Midbrain (tissue), 1 donor: ENCODE results near the gene ZNF530.

ENCODE experiments used
- DNase-seq: peaks from one replicate; lab custom pipeline; 2025; lab: John Stamatoyannopoulos, UW

Gene ZNF530

GRCh38 chr19:57599761-57600383 lies at the start of gene ZNF530:
ZNF530 (plus strand) TSS chr19:57599885; CDS start chr19:57604346, 4,461 bp downstream.
- DNase-seq: peak; percentile 93

DNA sequence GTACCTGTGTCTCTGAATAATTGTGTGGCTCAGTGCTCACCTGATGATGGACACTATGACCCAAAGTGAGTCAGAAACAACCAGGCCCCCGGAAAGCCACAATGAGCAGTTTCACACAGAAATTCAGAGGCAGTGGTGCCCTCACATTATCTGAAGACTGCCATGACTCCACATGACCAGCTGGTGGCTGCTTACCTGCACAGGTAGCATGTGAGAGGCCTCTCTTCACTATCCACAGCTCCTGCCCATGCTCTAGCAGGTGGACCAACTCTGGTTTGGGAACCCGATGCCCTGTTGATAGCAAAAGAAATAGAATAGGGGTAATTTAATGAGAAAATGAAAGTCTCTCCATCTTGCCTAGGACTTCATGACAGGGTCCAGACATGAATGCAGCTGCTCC lies 47.3 kb upstream of the ZNF530 start:
- no peak for DNase-seq

- DNase-seq: no peak
Observed at GRCh38 chr19:57557659-57558058, 42.0 kb upstream of the ZNF530 start.

DNA sequence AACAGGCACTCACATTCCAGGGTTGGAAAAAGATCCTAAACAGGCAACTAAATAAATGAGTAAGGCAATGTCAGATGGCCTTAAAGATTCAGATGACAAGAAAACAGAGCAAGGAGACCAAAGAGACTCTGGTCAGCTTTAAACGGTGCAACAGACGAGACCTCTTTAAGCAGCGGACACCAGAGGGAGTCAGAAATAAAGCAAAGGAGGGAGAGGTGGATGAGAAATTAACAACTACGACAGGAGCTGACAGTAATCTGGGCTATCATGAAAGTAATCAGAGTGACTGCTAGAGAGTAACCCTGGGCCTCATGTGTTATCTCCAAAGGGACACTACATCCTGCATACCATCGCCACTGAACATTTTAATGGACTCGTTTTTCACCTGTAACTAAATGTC lies 41.2 kb upstream of the ZNF530 start:
- DNase-seq: no peak

DNA sequence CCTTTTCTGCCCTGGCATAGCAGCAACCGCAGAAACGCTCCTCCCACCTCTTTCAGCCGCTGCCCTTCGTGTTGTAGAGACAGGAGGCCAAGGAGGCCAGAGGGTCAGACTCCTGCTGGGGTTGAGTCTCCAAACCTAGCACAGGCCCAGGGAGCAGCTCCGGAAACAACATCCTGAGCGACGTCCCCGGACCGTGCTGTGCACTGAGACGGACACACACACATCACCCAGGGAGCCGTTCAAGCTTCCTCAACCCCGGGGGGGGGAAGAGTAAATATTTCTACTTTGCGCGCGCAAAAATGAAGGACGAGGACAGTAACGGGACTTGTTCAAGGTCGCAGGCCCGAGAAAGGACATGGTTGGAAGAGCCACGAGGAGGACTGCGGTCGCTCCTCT lies 40.7 kb upstream of the ZNF530 start:
- no peak for DNase-seq

GRCh38 chr19:57559404-57560025 lies 40.2 kb upstream of the ZNF530 start, which contains the start of gene ZNF550:
ZNF550 (minus strand) TSS chr19:57559863; CDS start chr19:57559682, 181 bp downstream.
- peak; percentile 87 for DNase-seq

DNA sequence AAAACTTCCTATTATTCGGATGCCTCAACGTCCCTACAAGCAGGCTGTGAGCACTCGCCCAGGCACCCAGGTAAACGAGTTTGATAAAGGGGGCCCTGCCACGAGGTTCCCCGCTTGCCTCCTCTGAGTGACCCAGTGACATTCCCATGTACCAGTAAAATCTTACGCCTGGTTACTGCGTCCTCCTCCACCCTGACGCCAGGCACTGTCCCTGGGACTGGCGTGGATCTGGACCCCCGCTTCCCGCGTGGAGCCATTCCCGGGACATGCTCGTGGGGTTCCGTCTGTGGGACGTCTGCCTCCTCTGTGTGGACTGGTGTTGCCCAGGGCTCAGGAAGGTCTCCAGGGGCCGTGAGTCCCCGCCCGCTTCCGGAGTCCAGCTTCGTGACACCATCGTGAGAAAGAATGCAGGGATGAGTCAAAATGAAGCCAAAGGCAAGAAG lies 39.6 kb upstream of the ZNF530 start:
- no peak for DNase-seq

- DNase-seq: no peak
Observed at GRCh38 chr19:57563547-57563946, 36.1 kb upstream of the ZNF530 start.

DNA sequence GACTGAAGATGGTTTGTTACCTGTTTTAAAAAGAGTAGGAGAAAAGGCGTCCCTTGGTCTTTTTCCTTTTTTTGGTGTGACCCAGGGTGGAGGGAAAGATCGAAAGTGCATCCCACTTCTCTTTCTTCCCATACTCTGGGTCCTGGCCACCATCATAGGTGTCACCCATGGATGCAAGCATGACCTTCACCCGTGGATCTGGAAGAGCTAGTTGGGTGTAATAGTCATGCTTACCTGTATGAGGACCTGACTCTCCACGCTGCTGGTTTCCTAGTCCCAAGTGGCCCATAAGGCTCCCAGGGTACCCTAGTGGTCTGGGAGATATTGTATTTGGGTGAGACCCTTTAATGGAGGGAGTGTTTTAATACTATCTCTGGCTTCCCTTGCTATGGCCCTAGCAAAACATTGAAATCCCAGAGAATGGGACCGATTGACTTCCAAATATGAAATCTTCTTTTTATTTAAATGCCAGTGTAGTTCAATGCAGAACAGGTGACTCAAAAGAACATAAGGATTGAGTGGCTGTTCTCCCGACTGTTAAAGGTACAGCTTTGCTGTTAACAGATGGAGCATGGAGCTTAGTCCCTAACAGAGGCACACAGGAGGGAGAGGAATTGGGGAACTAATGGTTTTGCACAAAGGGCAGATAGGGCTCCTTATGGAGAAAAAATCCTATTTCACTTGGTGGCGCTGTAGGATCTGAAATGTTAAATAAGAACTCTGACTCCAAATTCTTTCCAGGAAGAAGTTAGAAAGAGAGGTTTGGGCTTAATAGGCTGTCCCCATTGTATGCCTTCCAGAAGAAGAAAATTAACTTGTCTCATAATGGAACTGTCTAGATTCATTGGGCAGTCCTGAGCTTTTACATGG lies 33.1 kb upstream of the ZNF530 start:
- no peak for DNase-seq

DNA sequence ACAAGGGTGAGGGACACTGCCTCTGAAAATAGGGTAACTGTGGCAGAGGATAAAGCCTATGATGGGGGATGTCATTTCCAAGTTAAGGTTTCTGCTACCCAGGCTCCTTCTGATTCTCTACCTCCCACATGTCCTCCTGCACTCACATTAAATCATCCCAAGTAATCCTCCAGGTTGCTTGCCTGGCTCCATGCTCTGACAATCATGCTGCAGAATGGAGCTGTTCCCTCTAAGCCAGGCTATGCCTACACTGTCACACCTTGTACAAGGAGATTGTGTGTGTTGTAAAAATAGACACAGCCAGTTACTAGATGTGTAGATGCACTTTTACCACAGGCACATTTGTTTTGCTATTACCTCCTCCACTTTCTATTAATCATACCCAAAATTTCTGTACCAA lies 29.0 kb upstream of the ZNF530 start:
- DNase-seq: no peak

- no peak for DNase-seq
Observed at GRCh38 chr19:57572415-57572947, 27.2 kb upstream of the ZNF530 start.

DNA sequence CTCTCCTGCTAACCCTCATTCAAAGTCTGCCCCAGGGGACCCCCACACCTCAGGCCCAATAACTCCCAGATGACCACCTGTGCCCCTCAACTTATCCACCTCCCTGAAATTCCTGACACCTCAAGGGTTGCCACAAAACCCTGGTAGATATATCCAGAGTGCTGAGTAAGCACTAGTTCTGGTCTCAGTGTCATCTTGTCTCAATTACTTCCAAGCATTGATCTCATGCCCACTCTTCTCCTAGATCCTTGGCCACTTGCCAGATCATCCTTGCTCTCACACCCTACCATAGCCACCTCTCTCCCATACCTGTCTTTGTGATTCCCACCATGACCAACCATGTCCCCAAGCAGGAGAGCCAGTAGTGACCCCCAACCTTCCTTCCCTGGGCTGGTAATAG lies 23.0 kb upstream of the ZNF530 start:
- no peak for DNase-seq

DNA sequence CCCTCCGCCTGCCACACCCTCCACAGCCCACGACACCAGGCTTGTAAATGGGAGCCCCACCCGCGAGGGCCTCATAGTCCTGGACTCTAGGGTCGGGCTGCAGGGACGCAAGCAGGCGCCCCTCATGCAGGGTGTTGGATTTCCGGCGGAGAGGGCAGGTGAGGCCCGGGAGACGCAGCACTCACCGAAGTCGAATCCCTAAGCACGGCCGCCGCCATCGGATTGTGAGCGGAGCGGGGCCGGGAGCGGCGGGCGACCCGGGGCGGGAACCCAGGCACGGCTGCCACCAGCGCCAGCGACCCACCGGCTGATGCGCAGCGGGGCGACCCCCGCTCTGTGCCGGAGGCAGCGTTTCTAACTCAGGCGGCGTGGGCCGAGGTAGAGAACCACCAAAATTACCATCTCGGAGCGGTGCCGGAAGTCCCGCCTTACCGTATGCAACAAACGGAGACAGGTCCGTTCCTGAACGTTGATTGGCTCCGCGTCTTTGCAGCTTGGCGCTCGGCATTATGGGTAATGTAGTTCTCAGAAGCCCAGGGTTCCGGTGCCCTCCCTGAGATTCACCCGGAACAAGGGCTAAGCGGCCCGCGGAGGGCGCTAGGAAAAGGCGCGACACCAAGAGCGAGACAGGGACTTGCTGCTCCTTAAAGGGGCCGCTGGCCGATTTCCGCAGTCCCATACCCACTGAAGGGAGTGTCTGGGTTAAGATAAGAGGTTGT lies 21.0 kb upstream of the ZNF530 start, which contains the start of gene ZNF416:
ZNF416 (minus strand) TSS at position 425 of the 719 bp plus-strand sequence; CDS start at position 218, 207 bp downstream.
- DNase-seq: peak; percentile 99

- DNase-seq: no peak
Observed at GRCh38 chr19:57583104-57583520, 16.6 kb upstream of the ZNF530 start.

DNA sequence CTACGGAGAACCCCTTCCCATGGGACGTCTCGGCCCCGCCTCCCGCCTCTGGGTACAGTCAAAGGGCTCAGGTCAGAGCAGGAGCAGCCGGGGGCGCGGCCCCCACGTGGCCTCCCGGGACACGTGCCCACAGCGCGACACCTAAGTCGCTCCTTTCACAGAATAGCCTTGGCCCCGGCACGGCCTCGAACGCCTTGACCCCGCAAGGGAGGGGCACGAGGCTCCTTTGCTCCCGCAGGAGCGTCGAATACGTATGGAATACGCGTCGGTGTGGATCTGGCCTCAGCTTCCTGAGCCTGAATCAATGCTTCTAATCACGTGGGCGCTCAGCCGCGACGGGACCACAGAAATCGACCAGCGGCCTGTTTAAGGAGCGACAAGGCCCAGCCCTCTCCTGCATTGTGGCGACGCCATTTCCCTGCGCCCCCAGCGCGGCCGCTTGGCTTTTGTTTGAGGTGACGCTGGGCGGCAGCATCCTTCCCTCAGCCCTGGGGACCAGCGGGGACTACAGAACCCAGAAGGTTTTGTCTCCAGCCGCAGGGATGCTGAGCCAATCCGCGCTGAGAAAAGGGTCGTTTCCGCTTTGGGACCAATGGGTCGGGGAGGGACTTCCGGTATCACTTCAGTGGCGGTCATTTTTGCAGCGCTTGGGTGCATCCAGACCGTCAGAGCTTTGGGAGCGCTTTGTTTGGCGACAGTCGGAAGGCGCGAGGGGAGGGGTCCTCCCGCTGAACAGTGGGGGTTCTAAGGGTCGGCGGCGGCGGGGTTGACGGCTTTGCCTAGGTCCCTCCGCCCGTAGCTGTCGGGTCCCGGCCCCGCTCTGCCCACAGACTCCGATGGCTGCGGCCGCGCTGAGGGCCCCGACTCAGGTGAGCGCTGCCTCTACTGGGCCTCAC lies 15.9 kb upstream of the ZNF530 start, which contains the start of gene ZIK1:
ZIK1 (plus strand) TSS at position 625 of the 896 bp plus-strand sequence; CDS start at position 837, 212 bp downstream.
- DNase-seq: peak; percentile 98

DNA sequence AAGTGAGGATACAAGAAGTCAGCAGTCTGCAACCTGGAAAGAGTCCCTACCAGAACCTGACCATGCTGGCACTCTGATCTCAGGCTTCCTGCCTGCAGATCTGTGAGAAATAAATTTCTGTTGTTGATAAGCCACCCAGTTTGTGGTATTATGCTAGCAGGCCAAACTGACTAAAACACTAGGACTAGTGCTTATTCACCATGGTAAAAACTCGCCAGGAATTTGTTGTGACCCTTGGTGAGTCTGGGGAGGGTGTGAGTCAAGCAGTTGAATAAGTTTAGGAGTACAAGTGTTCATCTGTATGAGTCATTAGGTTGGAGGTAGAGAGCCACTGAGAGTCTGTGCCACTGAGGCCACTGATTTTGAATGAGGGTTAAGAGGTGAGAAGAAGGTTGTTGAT lies 12.2 kb upstream of the ZNF530 start:
- DNase-seq: no peak

GRCh38 chr19:57599377-57599760 lies 316 bp upstream of the ZNF530 start:
- DNase-seq: no peak

GRCh38 chr19:57606931-57607330 lies 7.2 kb downstream of the ZNF530 start:
- DNase-seq: no peak

GRCh38 chr19:57611113-57611512 lies 11.4 kb downstream of the ZNF530 start:
- no peak for DNase-seq

DNA sequence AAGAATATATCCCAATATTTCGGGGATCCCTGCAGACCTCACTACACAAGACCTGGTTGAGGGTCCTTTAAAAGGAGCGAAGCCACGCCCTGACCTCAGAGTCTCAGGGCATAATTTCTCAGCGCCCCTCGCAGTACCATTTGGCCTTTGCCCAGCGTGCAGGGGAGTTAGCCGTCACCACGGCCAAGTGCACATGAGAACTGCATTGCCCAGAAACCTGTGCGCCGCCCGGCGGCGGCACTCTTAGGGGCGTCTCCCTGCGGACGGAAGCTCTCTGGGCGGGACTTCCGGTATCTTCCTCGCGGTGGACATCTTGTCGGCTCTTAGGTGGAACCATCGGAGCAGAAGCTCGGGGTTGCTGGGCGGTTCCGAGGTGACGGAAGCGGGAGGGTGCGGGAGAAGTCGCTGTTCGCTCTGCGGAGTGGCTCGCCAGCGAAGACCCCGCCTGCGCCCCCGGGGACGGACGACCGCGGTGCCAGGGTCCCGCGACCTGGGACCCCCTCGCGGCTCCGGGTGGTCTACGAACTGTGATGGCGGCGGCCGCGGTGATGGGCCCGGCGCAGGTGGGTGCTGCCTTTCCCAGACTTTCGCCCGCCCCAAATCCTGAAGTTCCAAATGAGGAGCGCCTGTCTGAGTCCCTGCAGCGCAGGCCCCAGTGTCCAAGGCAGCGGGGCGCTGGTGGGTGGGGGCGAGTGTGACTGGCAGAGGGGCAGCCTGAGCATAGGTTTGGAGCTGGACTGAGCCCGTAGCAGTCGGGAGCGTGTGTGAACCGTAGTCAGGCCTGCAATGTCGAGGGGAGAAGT lies 14.5 kb downstream of the ZNF530 start, which contains the start of gene ZNF134:
ZNF134 (plus strand) TSS at position 302 of the 803 bp plus-strand sequence. CDS start 5,227 bp downstream, outside the sequence.
- peak; percentile 90 for DNase-seq
